RCC 7860 (cell line): ENCODE data around the gene L3MBTL3.
"Not testable (repeated sequence)": the region's sequence is repeated elsewhere in the genome, so short reads cannot be mapped to it uniquely, and the experiment has no call there.

Source experiments
- DNase-seq: peaks from one replicate; pipeline ENCODE4 v3.0.0-alpha.2; 2015; ENCODE audit warnings: low spot score
- FAIRE-seq: peaks from 2 replicates; lab custom pipeline; 2012; peaks lifted over from hg19 to GRCh38; lab: Jason Lieb, UNC

Gene L3MBTL3

DNA sequence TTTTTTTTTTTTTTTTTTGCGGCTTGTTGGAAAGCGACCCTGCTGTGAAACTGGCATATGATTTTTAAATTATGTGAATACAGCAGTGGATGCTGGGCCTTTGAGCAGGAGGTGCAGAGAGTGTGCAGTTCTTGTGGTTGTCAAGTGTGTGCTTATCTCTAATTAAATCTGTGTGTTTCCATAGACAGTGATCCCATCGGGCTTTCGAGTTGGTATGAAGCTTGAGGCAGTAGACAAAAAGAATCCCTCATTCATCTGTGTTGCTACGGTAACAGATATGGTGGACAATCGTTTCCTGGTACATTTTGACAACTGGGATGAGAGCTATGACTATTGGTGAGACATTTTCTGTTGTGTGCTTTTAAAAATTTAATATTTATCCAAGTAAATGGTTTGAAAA lies 52.4 kb downstream of the L3MBTL3 start:
- no peak for FAIRE-seq
- no peak for DNase-seq

DNA sequence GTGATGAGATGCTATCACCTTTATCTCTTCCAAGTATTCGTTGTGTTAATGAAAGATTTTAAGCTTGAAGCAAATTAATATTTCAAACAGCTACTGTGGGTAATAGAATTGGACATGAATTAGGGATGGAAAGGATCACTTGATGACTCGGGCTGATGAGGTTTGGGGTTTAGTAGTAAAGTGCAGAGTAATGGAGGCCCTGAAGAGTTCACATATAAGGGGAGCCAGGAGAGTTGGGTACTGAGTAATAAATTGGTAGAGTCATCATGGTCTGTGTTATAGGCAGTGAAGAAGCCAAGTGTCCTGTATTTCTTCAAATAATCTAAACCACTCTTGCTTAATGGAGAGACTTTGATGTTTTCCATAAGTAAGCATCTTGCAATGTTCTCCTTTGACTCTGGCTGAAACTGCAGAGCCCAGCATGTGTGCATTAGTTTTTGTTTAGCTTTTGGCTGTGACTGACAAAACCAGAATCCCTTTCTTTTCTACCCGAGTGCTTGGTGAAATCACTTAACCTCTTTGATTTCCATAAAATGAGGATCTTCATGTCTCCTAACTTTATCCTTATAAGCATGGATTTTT lies 57.6 kb downstream of the L3MBTL3 start:
- FAIRE-seq, result no peak

DNA sequence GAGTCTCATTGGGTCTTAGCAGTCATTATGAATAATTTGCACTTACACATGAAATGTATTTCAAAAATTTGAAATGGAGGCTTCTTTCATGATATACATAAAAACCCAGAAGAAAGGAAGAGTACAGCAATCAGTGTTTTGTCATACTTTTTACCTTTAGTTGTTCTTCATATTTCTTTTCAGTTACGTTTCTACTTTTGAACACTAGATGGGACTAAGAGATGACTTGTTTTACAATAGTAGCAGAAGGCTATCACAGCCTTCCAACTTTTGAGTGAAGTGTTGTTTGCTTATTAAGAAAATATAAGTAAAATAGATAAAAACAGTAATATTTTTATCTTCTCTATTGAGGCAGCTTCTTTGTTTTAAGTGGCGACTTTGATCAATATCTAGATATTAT lies 58.1 kb downstream of the L3MBTL3 start:
- DNase-seq (no peak), FAIRE-seq (no peak)

More for the DNA sequence above, 57.6 kb downstream of the L3MBTL3 start:
- DNase-seq, result no peak

DNA sequence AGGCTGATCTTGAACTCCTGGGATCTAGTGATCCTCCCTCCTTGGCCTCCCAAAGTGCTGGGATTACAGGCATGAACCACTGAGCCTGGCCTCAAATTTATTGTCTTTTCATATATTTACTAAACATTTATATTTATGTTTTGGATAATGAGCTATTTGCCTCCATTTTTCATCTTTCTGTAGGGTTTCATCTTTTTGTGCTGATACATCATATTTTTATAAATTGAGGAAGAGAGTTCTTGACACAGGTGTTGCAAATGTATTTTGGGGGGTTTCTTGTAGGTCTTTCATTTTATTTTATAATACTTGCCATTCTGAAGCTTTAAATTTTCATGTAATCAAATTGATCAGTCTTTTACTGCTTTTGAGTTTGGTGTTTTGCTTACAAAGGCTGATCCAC lies 72.4 kb downstream of the L3MBTL3 start:
- DNase-seq, result no peak
- no peak for FAIRE-seq

DNA sequence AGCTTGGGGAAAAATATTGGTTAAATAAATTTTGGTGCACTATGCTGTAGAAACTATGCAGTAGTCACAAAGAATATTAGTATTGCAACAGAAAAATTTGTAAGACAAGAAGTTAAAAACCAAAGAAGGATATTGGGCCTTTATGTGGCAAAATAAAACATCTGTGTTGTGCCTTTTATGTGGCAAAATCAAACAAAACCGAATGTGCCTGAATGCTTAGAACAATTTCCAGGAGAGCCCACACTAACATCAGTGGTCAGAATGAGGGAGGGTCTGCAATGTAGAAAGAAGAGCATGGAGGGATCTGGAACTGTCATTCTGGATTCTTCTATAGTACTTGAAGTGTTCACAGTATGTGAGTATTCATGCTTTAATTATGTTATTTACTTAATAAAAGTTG lies 75.2 kb downstream of the L3MBTL3 start:
- DNase-seq (no peak), FAIRE-seq (no peak)

DNA sequence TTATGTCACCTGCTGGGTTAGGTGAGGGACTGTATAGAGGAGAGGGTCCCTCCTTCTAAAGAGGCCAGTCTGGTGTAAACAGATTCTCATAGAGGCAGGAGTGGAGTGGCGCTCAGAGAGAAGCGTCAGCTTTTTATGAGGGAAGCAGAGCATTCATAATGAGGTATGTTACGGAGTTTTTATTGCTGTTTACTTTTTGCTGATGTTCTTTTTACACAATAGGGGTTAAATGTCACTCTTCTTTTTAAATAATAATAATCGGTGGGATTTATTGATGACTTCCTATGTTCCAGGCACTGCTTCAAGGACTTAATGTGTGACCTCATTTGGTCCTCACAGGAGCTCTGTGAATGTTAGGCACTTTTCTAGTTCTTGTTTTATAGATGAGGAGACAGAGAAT lies 79.9 kb downstream of the L3MBTL3 start:
- no peak for DNase-seq
- FAIRE-seq, result no peak

DNA sequence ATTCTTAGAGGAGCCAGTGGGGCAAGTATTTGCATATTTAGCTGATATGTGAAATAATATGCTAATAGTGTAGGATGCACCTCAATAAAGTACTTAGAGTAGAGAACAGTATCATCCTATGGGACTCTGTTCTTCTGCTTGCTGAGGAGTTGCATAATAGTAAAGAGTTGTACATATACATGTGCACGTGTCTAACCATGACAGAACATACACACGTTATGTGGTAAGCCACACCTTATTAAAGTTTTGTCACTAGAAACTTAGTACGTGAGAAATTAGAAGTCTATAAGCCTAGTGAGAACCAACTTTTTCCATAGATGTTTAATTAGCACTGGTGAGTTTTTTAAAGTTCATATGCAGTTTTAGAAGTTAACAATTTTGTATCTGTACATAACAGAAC lies 80.7 kb downstream of the L3MBTL3 start:
- FAIRE-seq, result no peak
- DNase-seq, result no peak

DNA sequence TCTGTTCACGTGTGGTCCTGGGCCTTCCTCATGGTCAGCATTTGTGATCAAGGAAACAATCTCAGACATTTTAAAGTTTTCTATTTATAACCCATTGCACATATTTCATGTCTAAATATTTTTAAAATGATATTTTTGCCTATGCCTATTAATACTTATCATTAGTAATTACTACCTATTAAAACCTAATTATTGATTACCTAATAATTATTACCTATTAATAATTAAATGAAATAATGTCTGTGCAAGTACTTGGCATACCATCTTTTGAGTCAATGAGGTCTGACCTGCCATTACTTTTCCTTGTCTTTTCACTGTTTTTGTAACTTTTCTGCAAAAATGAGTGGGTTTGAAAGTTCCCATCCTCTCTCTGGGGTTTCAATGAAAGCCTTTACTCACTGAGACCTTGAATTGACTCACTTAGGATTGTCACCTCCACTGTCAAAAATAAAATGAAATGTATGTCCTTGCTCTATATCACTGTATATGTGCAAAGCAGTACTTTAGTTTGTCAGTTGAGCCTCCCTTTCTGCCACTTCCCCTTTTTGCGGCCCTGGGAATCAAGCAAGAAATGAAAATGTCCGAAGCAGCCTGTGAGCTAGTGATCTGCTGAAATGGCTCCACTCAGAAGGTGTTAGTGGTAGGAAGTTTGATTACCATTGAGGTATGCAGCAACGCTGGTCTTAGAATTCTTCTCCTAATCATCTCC lies 87.8 kb downstream of the L3MBTL3 start:
- DNase-seq (no peak), FAIRE-seq (no peak)

DNA sequence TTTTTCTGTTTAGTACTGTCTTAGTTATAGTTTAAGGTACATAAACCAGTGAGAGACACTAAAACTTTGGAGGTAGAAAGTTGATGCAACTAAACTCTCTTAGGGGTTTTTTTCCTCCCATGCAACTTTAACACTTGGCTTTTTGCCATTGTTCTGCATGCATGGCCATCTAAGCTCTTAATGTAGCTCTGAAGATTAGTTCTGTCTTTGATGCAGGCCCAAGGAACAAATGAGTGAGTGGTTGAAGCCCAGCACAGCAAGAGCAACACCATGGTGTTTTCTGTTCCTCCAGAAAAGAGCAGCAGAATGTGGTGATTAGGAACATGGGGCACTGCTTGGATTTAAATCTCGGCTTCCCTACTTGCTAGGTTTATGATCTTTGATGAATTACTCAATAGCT lies 89.3 kb downstream of the L3MBTL3 start:
- DNase-seq, result no peak
- FAIRE-seq, result no peak

DNA sequence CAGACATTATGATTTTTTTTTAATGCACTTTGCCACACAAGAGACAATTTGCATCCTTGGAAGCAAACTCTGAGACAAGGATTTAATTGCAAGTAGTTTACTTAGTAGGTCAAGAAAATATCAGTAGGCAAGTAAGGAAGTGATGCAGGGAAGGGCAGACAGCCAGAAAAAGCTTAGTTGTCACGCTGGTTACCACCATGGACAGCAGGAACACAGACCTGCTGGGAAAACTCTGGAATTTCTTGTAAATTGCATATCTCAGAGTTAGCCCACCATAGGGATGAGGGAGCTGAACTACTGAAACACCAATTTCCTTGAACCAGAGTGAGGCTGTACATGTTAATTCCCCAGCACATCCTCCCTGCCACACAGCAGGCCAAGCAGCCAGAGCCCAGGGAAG lies 92.7 kb downstream of the L3MBTL3 start:
- no peak for FAIRE-seq
- DNase-seq, result no peak

DNA sequence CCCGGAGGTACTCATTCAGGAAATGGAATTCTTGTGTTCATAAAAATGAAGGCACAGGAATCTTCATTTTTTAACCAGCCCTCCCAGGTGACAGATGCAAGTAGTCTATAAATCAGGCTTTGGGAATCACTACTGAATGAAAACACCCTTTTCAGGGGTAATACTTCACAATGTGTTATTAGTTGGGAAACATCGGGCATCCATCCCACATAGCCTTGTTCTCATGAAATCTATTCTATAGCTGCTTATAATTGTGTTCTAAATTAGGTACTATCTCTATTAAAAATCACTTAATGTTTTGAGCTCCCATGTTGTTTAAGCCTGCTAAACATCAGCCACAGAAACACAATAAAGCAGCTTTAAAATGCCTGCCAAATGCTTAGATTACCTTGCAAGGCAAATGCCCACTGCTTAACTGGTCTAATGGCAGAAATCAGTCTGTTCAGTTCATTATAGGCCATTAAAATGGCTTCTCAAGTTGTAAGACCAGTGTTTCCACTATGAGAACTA lies 94.9 kb downstream of the L3MBTL3 start:
- DNase-seq (no peak), FAIRE-seq (no peak)

DNA sequence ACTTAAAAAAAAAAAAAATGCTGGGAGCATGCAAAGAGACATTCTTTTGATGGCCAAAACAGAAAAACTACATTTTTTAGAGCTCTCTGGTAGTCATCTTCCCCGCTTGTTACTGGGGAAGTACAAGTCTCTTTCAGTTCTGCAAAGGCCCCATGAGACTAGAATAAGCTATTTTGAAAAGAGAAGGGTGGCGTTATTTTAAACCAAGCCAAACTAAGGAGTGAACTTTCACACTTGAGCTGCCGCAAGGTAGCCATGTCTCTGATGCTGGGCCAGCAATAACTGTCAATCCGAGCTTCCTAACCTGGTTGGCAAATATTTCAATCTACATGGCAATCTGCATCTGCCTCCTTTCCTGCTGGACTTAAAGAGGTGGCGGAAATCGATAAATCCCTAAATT lies 96.7 kb downstream of the L3MBTL3 start:
- FAIRE-seq, result no peak

DNA sequence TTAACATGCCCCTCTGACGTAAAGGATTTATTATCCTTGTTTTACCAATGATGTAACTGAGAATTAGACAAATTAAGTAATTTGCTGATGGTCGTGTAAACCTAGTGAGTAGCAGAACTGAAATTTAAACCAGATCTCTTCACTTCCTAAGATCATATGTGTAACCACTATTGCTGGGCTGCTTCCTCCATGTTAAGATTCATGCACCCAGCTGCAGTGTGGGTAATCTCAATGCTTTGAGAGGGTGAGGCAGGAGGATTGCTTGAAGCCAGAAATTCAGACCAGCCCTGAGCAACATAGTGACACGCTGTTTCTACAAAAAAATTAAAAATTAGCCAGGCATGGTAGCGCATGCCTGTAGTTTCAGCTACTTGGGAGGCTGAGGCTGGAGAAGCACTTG lies 97.9 kb downstream of the L3MBTL3 start:
- DNase-seq (no peak), FAIRE-seq (no peak)

More for the DNA sequence above, 96.7 kb downstream of the L3MBTL3 start:
- DNase-seq, result no peak

DNA sequence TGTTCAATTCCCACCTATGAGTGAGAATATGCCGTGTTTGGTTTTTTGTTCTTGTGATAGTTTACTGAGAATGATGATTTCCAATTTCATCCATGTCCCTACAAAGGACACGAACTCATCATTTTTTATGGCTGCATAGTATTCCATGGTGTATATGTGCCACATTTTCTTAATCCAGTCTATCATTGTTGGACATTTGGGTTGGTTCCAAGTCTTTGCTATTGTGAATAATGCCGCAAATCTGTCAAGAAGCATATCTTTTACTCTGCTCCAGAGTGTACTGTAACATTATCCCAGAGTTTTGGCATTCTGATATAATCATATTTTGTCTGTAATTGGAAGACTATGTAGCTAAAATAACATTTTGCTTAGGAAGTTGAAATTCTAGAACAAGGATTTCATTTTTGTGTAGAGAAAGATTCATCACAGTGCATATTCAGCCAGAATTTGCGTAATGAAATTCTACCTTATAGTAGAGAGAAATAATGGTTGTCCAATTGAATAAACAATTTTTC lies 98.9 kb downstream of the L3MBTL3 start:
- FAIRE-seq, DNase-seq: not testable (repeated sequence)

DNA sequence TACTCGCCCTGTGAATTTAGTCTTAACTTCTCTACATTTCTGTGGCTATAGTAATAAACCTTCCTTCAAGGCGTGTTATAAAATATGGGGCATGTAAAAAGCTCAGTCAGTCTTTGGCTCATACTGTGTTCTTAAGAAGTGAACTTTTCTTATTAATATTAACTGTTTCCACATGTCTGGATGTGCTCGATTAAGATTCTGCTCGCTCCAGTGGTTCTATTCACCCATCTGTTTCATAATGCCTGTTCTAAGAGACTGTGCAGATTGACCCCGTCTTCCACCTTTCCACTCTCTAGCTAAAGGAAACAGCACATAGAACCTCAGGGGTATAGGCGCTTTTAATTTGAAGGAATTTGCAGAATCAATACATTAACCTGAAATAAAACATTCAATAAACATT lies 99.9 kb downstream of the L3MBTL3 start:
- DNase-seq (no peak), FAIRE-seq (no peak)

DNA sequence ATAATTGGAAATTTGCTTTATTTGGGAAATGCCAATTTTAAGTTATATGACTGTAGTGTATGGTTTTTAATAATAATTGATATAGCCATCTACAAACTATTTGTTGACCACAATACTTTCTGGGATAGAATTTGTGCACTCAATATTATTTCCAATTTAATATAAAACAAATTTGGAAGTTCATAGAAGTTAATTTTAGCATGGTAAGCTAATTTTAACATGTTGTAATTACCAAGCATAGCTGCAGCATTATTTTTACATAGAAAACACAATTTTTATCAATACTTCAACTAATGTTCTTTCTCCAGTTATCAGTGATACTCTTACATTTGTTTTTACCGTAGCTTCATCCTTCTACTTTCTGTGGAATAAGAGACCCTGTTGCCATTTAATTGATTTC lies 100.8 kb downstream of the L3MBTL3 start:
- FAIRE-seq (no peak), DNase-seq (no peak)

DNA sequence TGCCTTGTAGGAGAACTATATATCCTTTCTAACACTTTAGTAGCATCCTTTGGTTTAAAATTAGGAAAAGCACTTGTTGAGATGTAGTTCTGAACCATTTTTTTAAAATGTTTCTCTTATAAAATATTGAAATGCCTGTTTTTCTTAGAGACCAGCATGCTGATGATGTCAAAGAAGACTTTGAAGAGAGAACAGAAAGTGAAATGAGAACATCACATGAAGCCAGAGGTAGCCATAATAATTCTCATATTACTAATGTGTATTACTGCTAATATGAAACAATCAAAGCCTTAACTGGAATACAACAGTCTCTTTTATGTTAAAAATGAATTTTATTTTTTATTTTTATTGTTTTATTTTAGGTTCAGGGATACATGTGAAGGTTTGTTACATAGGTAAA lies 102.3 kb downstream of the L3MBTL3 start:
- DNase-seq (no peak), FAIRE-seq (no peak)

DNA sequence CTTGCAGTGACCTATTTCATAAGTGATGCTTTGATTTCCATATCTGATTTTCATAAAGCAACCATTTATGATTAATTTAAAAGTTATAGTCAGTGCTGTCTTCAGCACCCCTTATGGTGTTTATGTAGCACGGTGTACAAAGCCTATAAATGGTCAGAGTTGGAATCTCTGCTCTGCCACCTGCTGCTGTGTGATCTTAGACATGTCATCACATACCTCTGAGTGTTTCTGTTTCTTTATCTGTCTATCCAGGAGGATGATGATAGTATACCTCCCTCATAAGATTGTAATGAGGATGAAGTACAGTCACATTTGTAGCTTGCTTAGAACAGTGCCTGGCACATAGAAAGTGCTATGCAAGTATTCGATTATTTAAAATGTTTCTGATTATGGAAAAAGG lies 103.9 kb downstream of the L3MBTL3 start:
- DNase-seq (no peak), FAIRE-seq (no peak)

DNA sequence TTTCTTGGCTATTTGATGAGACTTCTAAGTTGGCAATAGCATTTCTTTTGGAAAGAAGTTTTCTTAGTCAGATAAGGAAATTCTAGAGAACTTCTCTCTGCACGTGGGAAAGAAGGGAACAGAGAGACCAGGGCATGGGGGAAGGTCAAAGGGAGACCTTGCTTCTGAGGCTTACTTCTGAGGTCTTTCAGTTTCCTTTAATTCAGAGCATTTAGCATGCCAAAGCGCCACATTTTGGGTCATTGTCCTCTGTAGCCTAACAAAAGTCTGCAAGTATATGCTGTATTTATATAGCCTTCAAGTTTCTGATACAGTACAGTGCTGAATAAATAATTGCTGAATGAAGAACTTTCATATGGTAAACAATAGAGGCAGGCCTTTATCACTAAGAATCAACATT lies 108.8 kb downstream of the L3MBTL3 start:
- FAIRE-seq (no peak), DNase-seq (no peak)

DNA sequence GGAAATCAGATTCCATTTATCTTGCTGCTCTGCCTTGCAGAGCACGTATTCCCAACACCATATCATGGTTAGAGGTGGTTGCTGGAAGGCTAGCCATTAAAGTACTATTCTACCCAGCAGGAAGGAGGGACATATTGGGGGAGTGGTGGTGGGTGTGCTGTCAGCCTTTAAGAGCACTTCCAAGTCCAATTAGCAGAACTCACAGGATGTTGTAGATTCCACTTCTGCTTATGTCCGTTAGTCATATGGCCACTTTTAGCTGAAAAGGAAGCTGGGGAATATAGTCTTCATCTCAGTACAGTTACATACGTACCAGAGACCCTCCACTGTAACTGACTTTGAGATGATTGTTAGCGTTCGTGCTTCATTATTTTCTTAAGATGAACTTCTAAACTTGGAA lies 109.9 kb downstream of the L3MBTL3 start:
- no peak for DNase-seq
- FAIRE-seq, result no peak

DNA sequence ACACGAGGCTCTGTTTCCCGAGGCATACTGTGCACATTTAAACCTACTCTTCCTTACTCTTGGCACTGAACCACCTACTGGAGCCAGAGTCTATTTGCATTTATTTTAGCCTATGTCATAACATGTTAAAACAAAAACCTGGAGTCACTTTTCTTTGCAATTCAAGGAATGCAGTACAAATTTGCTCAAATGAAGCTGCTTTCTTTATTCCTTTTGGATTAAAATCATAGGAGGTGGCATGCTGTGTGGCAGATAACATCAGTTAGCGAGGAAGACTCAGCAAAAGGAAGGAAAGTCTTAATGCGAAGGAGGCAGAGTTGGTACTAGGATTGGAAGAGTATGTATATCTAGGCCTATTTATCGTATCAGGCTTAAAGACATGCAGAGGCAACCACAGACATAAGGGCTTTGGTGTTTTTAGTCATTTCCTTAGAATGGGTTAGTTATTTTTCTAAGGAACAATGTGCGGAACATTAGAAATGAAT lies 111.4 kb downstream of the L3MBTL3 start:
- FAIRE-seq (no peak), DNase-seq (no peak)

DNA sequence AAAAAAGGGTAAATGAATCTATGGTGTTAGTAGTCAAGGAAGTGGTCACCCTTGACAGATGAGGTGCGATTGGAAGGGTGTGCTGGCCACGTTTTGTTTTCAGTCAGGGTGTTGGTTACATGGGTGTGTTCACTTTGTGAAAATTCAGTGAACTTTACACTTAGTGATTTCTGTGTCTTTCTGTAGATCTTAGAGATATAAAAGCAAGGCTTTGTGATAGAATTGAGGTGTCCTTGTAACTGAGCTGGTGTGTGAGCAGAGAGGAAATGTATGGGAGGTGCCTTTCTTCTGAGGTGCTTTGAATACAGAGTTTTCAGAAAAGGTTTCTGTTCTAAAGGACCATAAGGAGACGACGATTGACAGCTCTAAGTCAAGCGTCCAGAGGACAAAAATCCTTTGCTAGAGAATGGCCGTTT lies 113.9 kb downstream of the L3MBTL3 start:
- FAIRE-seq (no peak), DNase-seq (no peak)
